GM19397 (cell line): ENCODE measurements around the gene IGLL5.
"Not testable (repeated sequence)": the region's sequence is repeated elsewhere in the genome, so short reads cannot be mapped to it uniquely, and the experiment has no call there.

ENCODE experiments used
- ATAC-seq: cut with Tn5 transposase; IDR thresholded peaks from one replicate; pipeline ENCODE4 v1.9.1; 2021; ENCODE audit warnings: mild to moderate bottlenecking, moderate library complexity; ENCODE audit not compliant: unreplicated experiment

IGLL5 gene

GRCh38 chr22:22912135-22912987 is 24.7 kb downstream of the IGLL5 start:
- ATAC-seq, result no peak

GRCh38 chr22:22912988-22913253 is 25.3 kb downstream of the IGLL5 start:
- no peak for ATAC-seq

DNA sequence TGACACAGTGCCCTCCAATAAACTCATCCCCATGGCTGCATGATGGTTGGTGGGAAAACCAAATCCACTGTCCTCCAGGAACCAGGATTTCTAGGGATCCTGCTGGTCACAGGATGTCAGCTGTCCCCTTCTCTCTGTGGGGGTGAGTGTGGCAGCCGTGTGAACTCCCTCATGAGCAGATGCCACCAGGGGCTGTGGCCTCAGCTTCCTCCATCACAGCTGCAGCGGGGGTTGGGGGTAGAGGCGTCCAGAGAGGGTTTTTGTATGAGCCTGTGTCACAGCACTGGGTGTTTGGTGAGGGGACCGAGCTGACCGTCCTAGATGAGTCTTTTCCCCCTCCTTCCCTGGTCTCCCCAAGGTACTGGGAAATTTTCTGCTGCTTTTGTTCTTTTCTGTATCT is 26.4 kb downstream of the IGLL5 start:
- ATAC-seq, result no peak

- no peak for ATAC-seq
These were observed 27.4 kb downstream of the IGLL5 start for GRCh38 chr22:22914726-22915669.

DNA sequence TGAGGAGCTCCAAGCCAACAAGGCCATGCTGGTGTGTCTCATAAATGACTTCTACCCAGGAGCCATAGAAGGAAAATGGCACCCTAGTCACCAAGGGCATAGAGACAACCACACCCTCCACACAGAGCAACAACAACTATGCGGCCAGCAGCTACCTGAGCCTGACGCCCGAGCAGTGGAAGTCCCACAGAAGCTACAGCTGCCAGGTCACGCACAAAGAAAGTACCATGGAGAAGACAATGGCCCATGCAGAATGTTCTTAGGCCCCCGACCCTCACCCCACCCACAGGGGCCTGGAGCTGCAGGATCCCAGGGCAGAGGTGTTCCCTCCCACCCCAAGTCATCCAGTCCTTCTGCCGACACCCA is 28.0 kb downstream of the IGLL5 start:
- ATAC-seq, result no peak

DNA sequence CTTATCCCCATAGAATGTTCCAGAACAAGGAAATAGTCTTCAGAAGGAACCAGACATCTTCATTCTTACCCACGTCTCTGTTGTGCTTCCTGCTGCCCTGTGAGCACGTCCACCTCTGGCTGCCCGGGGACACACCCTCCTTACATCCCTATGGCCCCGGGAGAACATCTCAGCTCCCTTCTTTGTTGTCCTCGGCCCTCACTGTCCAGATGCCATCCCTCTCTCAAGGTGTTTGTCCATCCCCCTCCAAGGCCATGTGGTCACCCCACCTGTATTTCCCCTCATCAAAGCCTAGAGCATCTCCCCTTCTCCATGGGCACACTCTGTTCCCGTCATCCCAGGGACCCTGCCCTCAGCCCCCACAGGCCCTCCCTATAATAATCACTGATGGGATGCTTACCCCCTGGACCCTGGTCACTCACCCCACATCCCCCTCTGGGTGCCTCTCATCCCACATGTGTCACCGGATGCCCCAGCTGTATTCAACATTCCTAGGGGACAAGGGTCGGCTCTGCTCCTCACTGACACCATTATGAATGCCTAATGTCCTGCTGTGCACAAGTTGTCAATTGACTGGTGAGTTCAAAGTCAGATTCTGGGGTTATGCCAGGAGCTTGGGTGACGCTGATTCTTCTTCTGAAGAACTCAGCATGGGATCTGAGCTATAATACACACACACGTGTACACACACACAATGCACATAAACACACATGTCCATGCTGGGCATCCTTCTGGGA is 28.8 kb downstream of the IGLL5 start:
- no peak for ATAC-seq

GRCh38 chr22:22916952-22917290 is 29.3 kb downstream of the IGLL5 start:
- ATAC-seq, result no peak

DNA sequence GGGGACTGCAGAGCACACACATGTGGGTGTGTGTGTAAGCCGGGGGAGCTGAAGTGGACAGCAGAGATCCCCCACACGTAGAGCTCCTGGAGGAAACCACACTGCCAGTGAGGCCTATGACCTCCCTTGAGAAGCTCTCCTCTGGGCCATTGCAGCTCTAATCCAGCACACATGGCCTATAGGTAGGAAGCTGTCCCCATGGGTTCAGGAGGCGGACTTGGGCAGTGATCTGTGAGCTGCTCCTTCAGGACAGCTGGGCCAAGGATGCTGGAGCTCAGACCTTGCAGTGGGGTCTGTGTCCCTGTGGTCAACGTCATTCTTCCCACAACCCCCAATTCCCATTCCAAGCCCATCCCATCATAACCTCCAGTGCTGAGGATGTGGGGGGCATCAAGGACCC is 29.8 kb downstream of the IGLL5 start:
- no peak for ATAC-seq

DNA sequence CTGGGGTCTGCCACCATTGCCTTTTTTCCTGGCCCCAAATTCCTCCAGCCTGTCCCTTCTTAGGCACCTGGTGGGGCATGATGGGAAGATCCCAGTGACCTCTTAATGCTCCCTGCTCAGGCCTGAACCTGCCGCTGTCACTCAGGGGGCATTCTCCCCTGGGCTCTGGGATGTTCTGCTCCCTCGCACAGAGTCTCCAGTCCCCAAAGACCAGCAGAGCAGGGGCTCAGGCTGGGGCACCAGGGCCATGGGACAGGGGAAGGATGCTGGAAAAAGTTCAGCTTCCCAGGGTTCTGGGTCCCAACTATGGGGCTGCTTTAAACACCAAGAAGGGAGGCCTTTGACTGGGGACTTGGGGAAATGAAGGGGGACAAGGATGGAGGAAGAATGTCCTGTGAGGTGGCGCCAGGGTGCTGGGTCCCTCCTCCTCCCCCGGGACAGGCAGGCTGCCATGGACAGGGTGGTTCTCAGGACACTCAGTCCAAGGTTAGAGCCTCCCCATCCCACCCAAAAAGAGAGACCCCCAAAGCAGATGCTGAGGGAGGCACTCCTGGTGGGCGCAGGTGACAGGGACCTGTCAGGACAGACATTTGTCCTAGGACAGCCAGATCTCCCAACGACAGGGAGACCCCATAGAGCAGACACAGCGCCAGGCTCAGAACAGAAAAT is 30.8 kb downstream of the IGLL5 start:
- no peak for ATAC-seq

- no peak for ATAC-seq
These were observed 31.4 kb downstream of the IGLL5 start for GRCh38 chr22:22919041-22919440.

DNA sequence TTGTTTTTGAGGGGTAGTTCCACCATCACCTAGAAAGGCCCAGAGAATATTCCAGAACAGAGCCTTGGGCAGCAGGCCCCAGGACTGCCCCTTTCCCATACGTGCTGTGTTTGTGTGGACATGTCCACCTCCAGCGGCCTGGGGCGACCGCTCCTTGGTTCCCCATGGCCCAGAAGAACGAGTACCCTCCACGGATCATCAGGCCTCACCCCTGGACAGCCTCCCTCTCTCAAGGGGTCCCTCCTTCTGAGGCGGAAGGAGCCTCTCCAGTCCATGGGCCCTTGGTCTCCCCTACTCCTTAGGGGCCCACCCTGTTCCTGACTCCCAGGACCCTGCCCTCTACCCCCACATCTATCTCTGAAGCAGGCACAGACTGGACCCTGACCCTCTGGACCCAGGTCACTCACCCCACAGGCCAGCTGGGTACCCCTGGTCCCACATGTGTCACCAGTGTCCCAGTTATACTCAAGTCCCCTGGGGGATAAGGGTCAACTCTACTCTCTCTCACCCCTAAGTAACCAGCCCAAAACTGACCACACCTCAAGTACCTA is 32.6 kb downstream of the IGLL5 start:
- no peak for ATAC-seq

GRCh38 chr22:22920910-22921550 is 33.4 kb downstream of the IGLL5 start:
- no peak for ATAC-seq

GRCh38 chr22:22921575-22921974 is 34.0 kb downstream of the IGLL5 start:
- no peak for ATAC-seq

DNA sequence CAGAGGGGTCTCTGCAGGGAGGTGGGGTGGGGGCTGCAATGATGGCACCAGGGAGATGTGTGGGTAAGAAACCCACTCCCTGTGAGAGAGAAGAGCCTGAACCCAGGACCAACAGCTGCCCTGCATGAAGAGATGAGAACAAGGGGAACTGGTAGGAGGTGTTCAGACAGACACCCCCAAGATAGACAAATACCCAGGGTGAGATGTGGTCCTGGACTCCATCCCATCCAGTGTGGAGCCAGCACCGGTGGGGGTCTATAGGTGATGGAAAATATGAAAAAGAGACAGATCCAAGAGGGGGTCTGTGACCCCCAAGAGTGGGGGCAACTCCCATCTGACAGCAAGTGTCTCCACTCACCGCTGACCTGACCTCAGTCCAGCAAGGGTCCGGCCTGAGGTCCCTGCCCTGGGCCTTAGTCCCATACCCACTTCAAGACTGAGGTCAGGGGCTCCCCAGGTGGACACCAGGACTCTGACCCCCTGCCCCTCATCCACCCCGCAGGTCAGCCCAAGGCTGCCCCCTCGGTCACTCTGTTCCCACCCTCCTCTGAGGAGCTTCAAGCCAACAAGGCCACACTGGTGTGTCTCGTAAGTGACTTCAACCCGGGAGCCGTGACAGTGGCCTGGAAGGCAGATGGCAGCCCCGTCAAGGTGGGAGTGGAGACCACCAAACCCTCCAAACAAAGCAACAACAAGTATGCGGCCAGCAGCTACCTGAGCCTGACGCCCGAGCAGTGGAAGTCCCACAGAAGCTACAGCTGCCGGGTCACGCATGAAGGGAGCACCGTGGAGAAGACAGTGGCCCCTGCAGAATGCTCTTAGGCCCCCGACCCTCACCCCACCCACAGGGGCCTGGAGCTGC is 34.7 kb downstream of the IGLL5 start:
- not testable (repeated sequence) for ATAC-seq

DNA sequence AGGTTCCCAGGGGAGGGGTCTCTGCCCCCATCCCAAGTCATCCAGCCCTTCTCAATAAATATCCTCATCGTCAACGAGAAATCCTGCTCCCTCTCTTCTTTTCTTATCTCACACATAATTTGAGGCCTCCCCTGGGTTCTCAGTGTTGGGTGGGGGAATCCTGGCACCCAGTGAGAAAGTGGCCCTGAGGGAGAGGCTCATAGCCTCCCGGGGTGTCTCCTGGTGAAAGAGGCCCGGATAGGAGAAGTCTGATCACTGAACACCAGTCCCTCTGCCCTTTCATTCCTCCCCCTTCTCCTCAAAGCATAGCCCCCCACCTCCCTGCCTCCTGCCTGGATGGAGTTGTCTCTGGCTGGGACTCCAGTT is 35.3 kb downstream of the IGLL5 start:
- no peak for ATAC-seq

- ATAC-seq, result no peak
These were observed 35.8 kb downstream of the IGLL5 start for GRCh38 chr22:22923379-22923778.

- ATAC-seq, result no peak
These were observed 36.3 kb downstream of the IGLL5 start for GRCh38 chr22:22923930-22924329.

DNA sequence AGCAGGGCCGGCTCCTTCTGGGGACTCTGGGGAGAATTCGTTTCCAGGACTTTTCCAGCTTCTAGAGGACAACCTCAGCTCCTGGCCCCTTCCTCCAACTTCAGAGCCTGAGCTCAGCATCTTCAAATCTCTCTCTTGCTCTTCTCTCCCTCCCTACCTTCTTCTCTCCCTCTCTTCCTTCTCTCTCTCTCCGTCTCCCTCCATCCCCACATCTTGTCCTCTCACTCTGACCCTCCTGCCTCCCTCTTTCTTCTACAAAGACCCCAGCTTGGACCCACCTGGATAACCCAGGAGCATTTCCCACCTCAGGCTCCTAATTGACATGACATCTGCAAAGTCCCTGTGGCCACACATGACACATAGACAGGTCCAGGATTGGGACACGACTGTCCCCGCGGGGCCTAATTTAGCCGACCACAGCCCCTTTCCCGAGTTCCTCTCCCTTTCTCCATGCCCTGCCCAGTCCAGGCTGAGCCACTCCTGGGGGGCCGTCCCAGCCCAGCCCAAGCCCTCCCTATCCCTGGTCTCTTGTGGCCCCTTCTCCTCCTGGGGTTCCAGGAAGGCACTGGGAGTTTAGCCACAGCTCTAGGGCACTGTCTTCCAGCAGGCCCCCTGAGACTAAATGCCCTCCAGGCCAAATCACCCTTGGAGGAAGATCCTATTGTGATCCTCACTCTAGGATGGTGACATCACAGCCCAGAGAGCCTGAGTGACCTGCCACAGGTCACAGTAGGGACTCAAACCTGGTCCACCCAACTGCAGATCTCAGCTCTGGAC is 36.9 kb downstream of the IGLL5 start:
- no peak for ATAC-seq
